ENCODE measurements around the gene ELFN1. TPM values are rescaled to one million over a fixed set of nuclear protein-coding genes. Genes with fewer than 3 reads are reported as not detected.

ELFN1 gene
- polyA plus RNA-seq, 1 of the 3 experiments (the other 2 are of a cell fraction): 0.05 TPM

DNA sequence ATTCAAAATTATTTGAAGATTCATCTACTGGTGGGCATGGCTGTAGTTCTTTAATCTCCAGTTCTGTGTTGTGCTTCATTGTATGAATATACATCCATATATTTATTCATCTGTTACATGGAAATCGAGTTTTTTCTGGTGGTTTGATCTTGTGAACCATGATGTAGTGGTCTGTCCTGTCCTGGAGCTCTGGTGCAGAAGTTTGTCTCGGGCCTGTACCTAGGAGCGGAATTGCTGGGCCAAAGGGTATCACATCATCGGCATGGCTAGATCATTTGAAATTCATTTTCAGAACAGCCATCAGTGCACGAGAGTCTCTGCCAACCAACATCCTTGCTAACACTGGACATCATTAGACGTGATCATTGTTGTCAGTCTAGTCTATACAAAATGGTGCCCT lies 107.0 kb downstream of the ELFN1 start:
- H3K27ac ChIP-seq (ENCODE audit: low read depth in 2 of 2, low read length in 1 of 2): no peak overlapping the region
- H3K4me3 ChIP-seq (ENCODE audit: low read depth in 2 of 2, low read length in 1 of 2): no peak overlapping the region
- no peaks in the 10 kb centered on the region for H3K79me2 ChIP-seq (ENCODE audit: insufficient read depth)
- no peak overlapping the region for H3K9ac ChIP-seq
- no peak for DNase-seq
- H3K4me1 ChIP-seq (ENCODE audit: control insufficient read depth in 1 of 2, insufficient read depth in 2 of 2, low read depth in 1 of 2, low read length in 1 of 2): no peaks in the 10 kb centered on the region
- H2AFZ ChIP-seq (ENCODE audit: low read depth): no peak overlapping the region
- WGBS (ENCODE audit: low lambda C conversion rate): 49% methylated on average over 6 of the region's 6 CpGs
- CTCF ChIA-PET: no interaction called here
- H3K9me2 ChIP-seq: no peaks in the 10 kb centered on the region
- H3K36me3 ChIP-seq (replicated peaks in 1 of 2; ENCODE audit: control insufficient read depth in 1 of 2, insufficient read depth in 2 of 2, low read length in 1 of 2): no peaks in the 10 kb centered on the region
- no peaks in the 10 kb centered on the region for H3K27me3 ChIP-seq (ENCODE audit: insufficient read depth)
- H3F3A ChIP-seq (replicated peaks; ENCODE audit: insufficient read depth): no peaks in the 10 kb centered on the region
- H4K20me1 ChIP-seq (ENCODE audit: insufficient read depth): no peaks in the 10 kb centered on the region
- H3K4me2 ChIP-seq: no peak overlapping the region
- H3K9me3 ChIP-seq: 0 out of 2 replicates have a peak, but pooled peaks cover 9% of the 10 kb centered on the region
- no peak for TF ChIP-seq CHD2 (IDR thresholded peaks at IDR 0.05; ENCODE audit: low read length, partially characterized antibody)
- no peak for TF ChIP-seq YY1 (IDR thresholded peaks at IDR 0.05; ENCODE audit: low read depth)
- no peak for TF ChIP-seq JUND (IDR thresholded peaks at IDR 0.05)
- no peak for TF ChIP-seq MEF2A (IDR thresholded peaks at IDR 0.05; ENCODE audit: borderline replicate concordance, low read depth)
- TF ChIP-seq EZH2phosphoT487 (IDR thresholded peaks at IDR 0.05; ENCODE audit: borderline replicate concordance, low read depth): no peak
- TF ChIP-seq, protein P1, sequence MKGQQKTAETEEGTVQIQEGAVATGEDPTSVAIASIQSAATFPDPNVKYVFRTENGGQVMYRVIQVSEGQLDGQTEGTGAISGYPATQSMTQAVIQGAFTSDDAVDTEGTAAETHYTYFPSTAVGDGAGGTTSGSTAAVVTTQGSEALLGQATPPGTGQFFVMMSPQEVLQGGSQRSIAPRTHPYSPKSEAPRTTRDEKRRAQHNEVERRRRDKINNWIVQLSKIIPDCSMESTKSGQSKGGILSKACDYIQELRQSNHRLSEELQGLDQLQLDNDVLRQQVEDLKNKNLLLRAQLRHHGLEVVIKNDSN (IDR thresholded peaks at IDR 0.05; ENCODE audit: borderline replicate concordance, low read depth): no peak
- no peak for TF ChIP-seq TAF1 (IDR thresholded peaks at IDR 0.05; ENCODE audit: borderline replicate concordance, low read depth, low read length)
- TF ChIP-seq NRF1 (IDR thresholded peaks at IDR 0.05; ENCODE audit: low read depth, low read length): no peak
- TF ChIP-seq RAD21 (IDR thresholded peaks at IDR 0.05; ENCODE audit: low read length): no peak
- TF ChIP-seq ZBTB33 (IDR thresholded peaks at IDR 0.05; ENCODE audit: borderline replicate concordance, low read depth): no peak
- no peak for TF ChIP-seq FOXM1 (IDR thresholded peaks at IDR 0.05; ENCODE audit: low read depth)
- TF ChIP-seq RCOR1 (IDR thresholded peaks at IDR 0.05; ENCODE audit: low read length): no peak
- no peak for TF ChIP-seq GABPA (IDR thresholded peaks at IDR 0.05; ENCODE audit: low read depth)
- no peak for TF ChIP-seq ELF1 (IDR thresholded peaks at IDR 0.05)
- no peak for TF ChIP-seq SIN3A (IDR thresholded peaks at IDR 0.05; ENCODE audit: borderline replicate concordance, low read depth, low read length)
- TF ChIP-seq FOXJ3 (CRISPR knock-in tag; IDR thresholded peaks at IDR 0.05): no peak
- POLR2A ChIA-PET: no interaction called here

DNA sequence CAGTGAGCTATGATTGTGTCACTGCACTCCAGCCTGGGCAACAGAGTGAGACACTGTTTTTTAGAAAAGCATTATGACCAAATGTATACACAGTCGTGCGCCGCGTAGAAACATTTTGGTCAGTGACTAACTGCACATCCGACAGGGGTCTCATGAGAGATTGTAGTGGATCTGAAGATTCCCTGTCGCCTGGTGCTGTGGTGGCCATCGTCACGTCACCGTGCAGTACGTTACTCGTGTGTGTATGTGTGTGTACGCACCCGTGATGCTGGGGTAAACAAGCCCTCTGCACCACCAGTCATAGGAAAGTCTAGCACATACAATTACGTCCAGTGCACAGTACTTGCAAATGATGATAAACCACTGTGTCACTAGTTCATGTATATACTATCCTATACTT lies 109.4 kb downstream of the ELFN1 start:
- POLR2A ChIA-PET: no interaction called here
- 30% methylated on average over 11 of the region's 14 CpGs for WGBS (ENCODE audit: low lambda C conversion rate)
- no peak for TF ChIP-seq TCF12 (IDR thresholded peaks at IDR 0.05)
- no peak for TF ChIP-seq ZBTB33 (IDR thresholded peaks at IDR 0.05; ENCODE audit: borderline replicate concordance, low read depth)
- TF ChIP-seq EZH2phosphoT487 (IDR thresholded peaks at IDR 0.05; ENCODE audit: borderline replicate concordance, low read depth): no peak
- no peak for TF ChIP-seq REST (IDR thresholded peaks at IDR 0.05; ENCODE audit: low read depth, low read length)
- TF ChIP-seq, protein P2, sequence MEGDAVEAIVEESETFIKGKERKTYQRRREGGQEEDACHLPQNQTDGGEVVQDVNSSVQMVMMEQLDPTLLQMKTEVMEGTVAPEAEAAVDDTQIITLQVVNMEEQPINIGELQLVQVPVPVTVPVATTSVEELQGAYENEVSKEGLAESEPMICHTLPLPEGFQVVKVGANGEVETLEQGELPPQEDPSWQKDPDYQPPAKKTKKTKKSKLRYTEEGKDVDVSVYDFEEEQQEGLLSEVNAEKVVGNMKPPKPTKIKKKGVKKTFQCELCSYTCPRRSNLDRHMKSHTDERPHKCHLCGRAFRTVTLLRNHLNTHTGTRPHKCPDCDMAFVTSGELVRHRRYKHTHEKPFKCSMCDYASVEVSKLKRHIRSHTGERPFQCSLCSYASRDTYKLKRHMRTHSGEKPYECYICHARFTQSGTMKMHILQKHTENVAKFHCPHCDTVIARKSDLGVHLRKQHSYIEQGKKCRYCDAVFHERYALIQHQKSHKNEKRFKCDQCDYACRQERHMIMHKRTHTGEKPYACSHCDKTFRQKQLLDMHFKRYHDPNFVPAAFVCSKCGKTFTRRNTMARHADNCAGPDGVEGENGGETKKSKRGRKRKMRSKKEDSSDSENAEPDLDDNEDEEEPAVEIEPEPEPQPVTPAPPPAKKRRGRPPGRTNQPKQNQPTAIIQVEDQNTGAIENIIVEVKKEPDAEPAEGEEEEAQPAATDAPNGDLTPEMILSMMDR (IDR thresholded peaks at IDR 0.05): no peak

More for the DNA sequence above, 109.4 kb downstream of the ELFN1 start:
- no peaks in the 10 kb centered on the region for H3F3A ChIP-seq (replicated peaks; ENCODE audit: insufficient read depth)
- no peak overlapping the region for H3K9ac ChIP-seq
- H3K27ac ChIP-seq (ENCODE audit: low read depth in 2 of 2, low read length in 1 of 2): no peak overlapping the region
- H2AFZ ChIP-seq (ENCODE audit: low read depth): no peak overlapping the region
- 0 out of 2 replicates have a peak, but pooled peaks cover 6% of the 10 kb centered on the region for H3K27me3 ChIP-seq (ENCODE audit: insufficient read depth)
- H3K79me2 ChIP-seq (ENCODE audit: insufficient read depth): no peaks in the 10 kb centered on the region
- no peak overlapping the region for H3K4me3 ChIP-seq (ENCODE audit: low read depth in 2 of 2, low read length in 1 of 2)
- 0 out of 2 replicates have a peak, but pooled peaks cover 9% of the 10 kb centered on the region for H3K9me3 ChIP-seq
- no peaks in the 10 kb centered on the region for H3K36me3 ChIP-seq (replicated peaks in 1 of 2; ENCODE audit: control insufficient read depth in 1 of 2, insufficient read depth in 2 of 2, low read length in 1 of 2)
- CTCF ChIA-PET: no interaction called here
- no peaks in the 10 kb centered on the region for H3K9me2 ChIP-seq
- no peak for DNase-seq
- no peaks in the 10 kb centered on the region for H3K4me1 ChIP-seq (ENCODE audit: control insufficient read depth in 1 of 2, insufficient read depth in 2 of 2, low read depth in 1 of 2, low read length in 1 of 2)
- no peak overlapping the region for H3K4me2 ChIP-seq
- no peaks in the 10 kb centered on the region for H4K20me1 ChIP-seq (ENCODE audit: insufficient read depth)
